Suprapubic skin (tissue), 4 donors: ENCODE results near the gene UBE2N. TPM values are rescaled to one million over a fixed set of nuclear protein-coding genes. Genes with fewer than 3 reads are reported as not detected.

ENCODE experiments used
- DNase-seq, 2 donors: peaks; one replicate each; pipeline ENCODE4 v3.0.0-alpha.2; 2019; ENCODE audit warnings: low spot score in 2 of 2
- H3K27ac ChIP-seq: fragments of 200-600 bp; sonication (generic); one replicate; pipeline ENCODE4 v1.5.1; 2019
- H3K27me3 ChIP-seq: fragments of 200-600 bp; sonication (generic); one replicate; pipeline ENCODE4 v1.5.1; 2019
- H3K36me3 ChIP-seq: fragments of 200-600 bp; sonication (generic); one replicate; pipeline ENCODE4 v1.5.1; 2019
- H3K4me1 ChIP-seq: fragments of 200-600 bp; sonication (generic); one replicate; pipeline ENCODE4 v1.5.1; 2019
- H3K4me3 ChIP-seq: fragments of 200-600 bp; sonication (generic); one replicate; pipeline ENCODE4 v1.5.1; 2019; ENCODE audit warnings: mild to moderate bottlenecking
- H3K9me3 ChIP-seq: fragments of 200-600 bp; sonication (generic); one replicate; pipeline ENCODE4 v1.5.1; 2019
- CTCF ChIP-seq, 2 donors: fragments of 200-600 bp in 1 of 2; fragments of 450-650 bp in 1 of 2; sonication (generic) in 1 of 2; IDR thresholded peaks; one replicate each; pipeline ENCODE4 v1.5.1; 2016 to 2019; ENCODE audit warnings: antibody characterized with exemption in 2 of 2, mild to moderate bottlenecking in 1 of 2, moderate library complexity in 1 of 2
- EP300 ChIP-seq: sonication (generic); formaldehyde crosslinking; IDR thresholded peaks from one replicate; pipeline ENCODE4 v1.6.1; 2017; ENCODE audit warnings: antibody characterized with exemption
- POLR2A ChIP-seq, 2 donors: fragments of 450-650 bp; IDR thresholded peaks; one replicate each; pipeline ENCODE4 v1.6.1; 2017; ENCODE audit warnings: antibody characterized with exemption in 2 of 2, mild to moderate bottlenecking in 2 of 2, moderate library complexity in 2 of 2
- POLR2AphosphoS5 ChIP-seq, 3 donors: sonication (generic); formaldehyde crosslinking; IDR thresholded peaks; one replicate each; pipeline ENCODE4 v1.6.1; 2017; ENCODE audit warnings: antibody characterized with exemption in 3 of 3
- WGBS: methylation state at CpG from one replicate; pipeline ENCODE4 v1.1.5; 2018; 5-methylcytosine and 5-hydroxymethylcytosine counted together
- total RNA-seq, 4 donors: library from RNA; depleted of rRNA; stranded (reverse); fragments of >200 nt; gene quantifications; one replicate each; pipeline ENCODE4 v1.1.0, GENCODE V29; 2016

The UBE2N gene
- total RNA-seq, 4 donors from 2014 or later: 23.1 to 71.3 (median 54.3) TPM

DNA sequence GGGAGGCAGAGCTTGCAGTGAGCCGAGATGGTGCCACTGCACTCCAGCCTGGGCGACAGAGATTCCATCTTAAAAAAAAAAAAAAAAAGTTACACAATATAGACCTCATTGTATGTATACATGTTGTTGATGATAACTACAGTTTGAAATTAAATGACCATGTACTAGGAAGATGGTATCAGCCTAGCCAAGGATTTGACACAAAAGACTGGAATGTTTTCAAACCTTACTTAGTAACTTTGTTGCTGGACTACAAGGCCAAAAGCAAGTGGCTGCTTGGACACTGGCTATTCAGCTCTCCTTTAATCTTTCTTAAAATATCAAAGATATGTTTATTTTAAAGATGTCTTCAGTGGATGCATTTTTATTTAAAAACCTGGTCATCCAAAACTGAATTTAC lies 82.9 kb downstream of the UBE2N start:
- Histone ChIP-seq H3K27me3 (no peaks in the 10 kb centered on the region), H3K27ac (no peak overlapping the region), H3K4me1 (no peaks in the 10 kb centered on the region), H3K36me3 (no peaks in the 10 kb centered on the region), H3K4me3 (no peak overlapping the region), H3K9me3 (no peaks in the 10 kb centered on the region)
- 91% methylated on average over 2 of the region's 2 CpGs for WGBS
- no peak for DNase-seq
- TF ChIP-seq POLR2A (IDR thresholded peaks at IDR 0.05) (no peak), CTCF (IDR thresholded peaks at IDR 0.05) (no peak), EP300 (no peak), POLR2AphosphoS5 (IDR thresholded peaks at IDR 0.05) (no peak)

DNA sequence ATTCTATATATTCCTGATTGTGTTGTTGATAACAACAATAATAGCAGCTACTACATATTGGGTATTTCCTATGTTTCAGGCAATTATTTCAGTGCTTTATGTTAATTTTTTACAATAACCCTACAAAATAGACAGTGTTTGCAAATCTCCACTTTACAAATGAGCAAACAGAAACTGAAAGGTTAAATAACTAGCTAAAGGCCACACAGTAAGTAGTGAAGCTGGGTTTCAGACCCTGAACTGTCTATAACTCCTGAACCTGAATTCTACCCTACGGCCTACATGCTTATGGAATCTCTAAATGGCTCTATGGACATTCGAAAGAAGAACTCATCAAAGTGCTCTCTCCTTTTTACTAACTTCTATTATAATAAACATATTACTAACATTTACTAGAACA lies 83.7 kb downstream of the UBE2N start:
- Histone ChIP-seq H3K27me3 (no peaks in the 10 kb centered on the region), H3K36me3 (no peaks in the 10 kb centered on the region), H3K9me3 (no peaks in the 10 kb centered on the region), H3K4me3 (no peak overlapping the region), H3K27ac (no peak overlapping the region), H3K4me1 (no peaks in the 10 kb centered on the region)
- WGBS: 98% methylated on average over 2 of the region's 2 CpGs
- no peak for TF ChIP-seq EP300
- TF ChIP-seq POLR2A (IDR thresholded peaks at IDR 0.05): no peak
- no peak for TF ChIP-seq CTCF (IDR thresholded peaks at IDR 0.05)
- DNase-seq: no peak

DNA sequence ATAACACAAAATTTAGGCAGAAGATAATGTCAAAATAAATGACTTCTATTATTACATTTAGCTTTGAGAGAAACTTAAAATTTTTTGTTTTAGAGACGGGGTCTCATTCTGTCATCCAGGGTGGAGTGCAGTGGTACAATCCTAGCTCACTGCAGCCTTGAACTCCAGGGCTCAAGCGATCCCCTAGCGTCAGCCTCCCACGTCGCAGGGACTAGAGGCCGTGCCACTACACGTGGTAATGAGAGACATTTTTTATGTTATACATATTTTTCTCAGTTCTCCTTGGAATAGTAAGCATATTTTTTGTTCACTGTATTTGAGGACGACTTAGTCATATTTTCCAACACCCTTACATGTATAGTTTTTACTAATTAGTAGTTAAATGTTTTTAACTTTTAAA lies 85.5 kb downstream of the UBE2N start:
- 92% methylated on average over 8 of the region's 8 CpGs for WGBS
- DNase-seq: no peak
- no peaks in the 10 kb centered on the region for H3K36me3 ChIP-seq
- no peaks in the 10 kb centered on the region for H3K9me3 ChIP-seq
- no peaks in the 10 kb centered on the region for H3K4me1 ChIP-seq
- H3K4me3 ChIP-seq: no peak overlapping the region
- H3K27ac ChIP-seq: no peak overlapping the region
- H3K27me3 ChIP-seq: no peaks in the 10 kb centered on the region
- no peak for TF ChIP-seq POLR2A (IDR thresholded peaks at IDR 0.05)
- TF ChIP-seq POLR2AphosphoS5 (IDR thresholded peaks at IDR 0.05): no peak
- no peak for TF ChIP-seq CTCF (IDR thresholded peaks at IDR 0.05)
- TF ChIP-seq EP300: no peak

Other genes starting within 250 kb of the UBE2N start
- 10 to 100 TPM; 27.1 to 46.7 (median 34.5) TPM for gene NUDT4, start 64.0 kb downstream of the UBE2N start, total RNA-seq
- 10 to 100 TPM; 49.1 to 52.1 (median 50.8) TPM for gene MRPL42, start 25.6 kb upstream of the UBE2N start, total RNA-seq
- 10 to 100 TPM in 2 of 4 donors, 1 to 10 TPM in 2; 6.6 to 16.7 (median 10.2) TPM for gene SOCS2, start 130.7 kb upstream of the UBE2N start, total RNA-seq
- 10 to 100 TPM; 29.3 to 61.7 (median 46.5) TPM for gene CRADD, start 235.4 kb upstream of the UBE2N start, total RNA-seq